SK-N-SH (cell line): ENCODE measurements around the gene PLA2G2F. TPM values are rescaled to one million over a fixed set of nuclear protein-coding genes. Genes with fewer than 3 reads are reported as not detected.

Experiments used
- CTCF ChIA-PET: fragments of 300-600, 350-600 bp; formaldehyde crosslinking; extraction: SDS; loops from one replicate; lab custom pipeline; 2021; lab: Yijun Ruan, JAX
- POLR2A ChIA-PET: fragments of 350-600 bp; sonication (Branson Sonifier 250); formaldehyde crosslinking; extraction: SDS; loops from one replicate; lab custom pipeline; 2020; ENCODE audit warnings: antibody characterized with exemption, inconsistent platforms; lab: Yijun Ruan, JAX
- DNase-seq: peaks from one replicate; pipeline ENCODE4 v3.0.0; 2012
- H2AFZ ChIP-seq: fragments of 200-600 bp; sonication (generic); 2 replicates; pipeline ENCODE4 v1.8.1; 2016; ENCODE audit warnings: antibody characterized with exemption, mild to moderate bottlenecking, low read depth
- H3F3A ChIP-seq: fragments of 200-600 bp; sonication (generic); replicated peaks from 2 replicates; pipeline ENCODE3; 2016; ENCODE audit warnings: antibody characterized with exemption, mild to moderate bottlenecking; ENCODE audit not compliant: insufficient read depth
- H3K27ac ChIP-seq, 2 experiments: fragments of 200-500 bp in 1 of 2; fragments of 200-600 bp in 1 of 2; sonication (Bioruptor generic) in 1 of 2; sonication (generic), shearing (Covaris generic) in 1 of 2; 2 replicates each; pipeline versions ENCODE4 v1.5.1 to v1.6.1; 2014 to 2016; ENCODE audit warnings: low read depth in 2 of 2, inconsistent platforms in 1 of 2, low read length in 1 of 2, mild to moderate bottlenecking in 1 of 2, mixed read lengths in 1 of 2
- H3K27me3 ChIP-seq: fragments of 200-600 bp; sonication (generic), shearing (Covaris generic); 2 replicates; pipeline ENCODE4 v1.6.1; 2016; ENCODE audit warnings: mixed run types; ENCODE audit not compliant: insufficient read depth
- H3K36me3 ChIP-seq, 2 experiments: fragments of 200-500 bp in 1 of 2; fragments of 200-600 bp in 1 of 2; sonication (Bioruptor generic) in 1 of 2; sonication (generic) in 1 of 2; replicated peaks in 1 of 2; 2 replicates each; pipeline versions ENCODE3 to v1.5.1; 2014 to 2016; ENCODE audit warnings: low read length in 1 of 2, mild to moderate bottlenecking in 1 of 2; ENCODE audit not compliant: insufficient read depth in 2 of 2, control insufficient read depth in 1 of 2
- H3K4me1 ChIP-seq, 2 experiments: fragments of 200-500 bp in 1 of 2; fragments of 200-600 bp in 1 of 2; sonication (Bioruptor generic) in 1 of 2; sonication (generic), shearing (Covaris generic) in 1 of 2; 2 replicates each; pipeline versions ENCODE4 v1.5.1 to v1.6.1; 2014 to 2016; ENCODE audit warnings: low read depth in 1 of 2, low read length in 1 of 2, mixed run types in 1 of 2; ENCODE audit not compliant: insufficient read depth in 2 of 2, control insufficient read depth in 1 of 2
- H3K4me2 ChIP-seq: fragments of 200-600 bp; sonication (generic), shearing (Covaris generic); 2 replicates; pipeline ENCODE4 v1.6.1; 2017; ENCODE audit warnings: mixed run types
- H3K4me3 ChIP-seq, 2 experiments: fragments of 200-500 bp in 1 of 2; fragments of 200-600 bp in 1 of 2; sonication (Bioruptor generic) in 1 of 2; sonication (generic), shearing (Covaris generic) in 1 of 2; 2 replicates each; pipeline versions ENCODE4 v1.5.1 to v1.8.1; 2014 to 2016; ENCODE audit warnings: low read depth in 2 of 2, inconsistent platforms in 1 of 2, low read length in 1 of 2, mild to moderate bottlenecking in 1 of 2, mixed read lengths in 1 of 2, moderate library complexity in 1 of 2
- H3K79me2 ChIP-seq: fragments of 200-600 bp; sonication (generic); 2 replicates; pipeline ENCODE4 v1.8.1; 2017; ENCODE audit warnings: mild to moderate bottlenecking; ENCODE audit not compliant: insufficient read depth
- H3K9ac ChIP-seq: fragments of 200-600 bp; sonication (generic); 2 replicates; pipeline ENCODE4 v1.6.1; 2017; ENCODE audit warnings: mixed run types
- H3K9me2 ChIP-seq: fragments of 200-600 bp; sonication (generic); 2 replicates; pipeline ENCODE4 v1.6.1; 2017; ENCODE audit warnings: mixed run types
- H3K9me3 ChIP-seq: fragments of 200-600 bp; sonication (generic); 2 replicates; pipeline ENCODE4 v1.6.1; 2017; ENCODE audit warnings: mixed run types, mild to moderate bottlenecking, moderate library complexity
- H4K20me1 ChIP-seq: fragments of 200-600 bp; sonication (generic); 2 replicates; pipeline ENCODE4 v1.6.1; 2017; ENCODE audit warnings: mild to moderate bottlenecking, mixed run types; ENCODE audit not compliant: insufficient read depth
- CHD2 ChIP-seq: fragments of 150-350 bp; IDR thresholded peaks from 2 replicates; pipeline ENCODE4 v1.6.1; 2018; ENCODE audit warnings: low read length; ENCODE audit not compliant: partially characterized antibody
- ELF1 ChIP-seq: IDR thresholded peaks from 2 replicates; pipeline ENCODE4 v1.4.0; 2012
- FOSL2 ChIP-seq: IDR thresholded peaks from 2 replicates; pipeline ENCODE4 v1.4.0; 2012; ENCODE audit warnings: low read depth, mild to moderate bottlenecking, moderate library complexity, borderline replicate concordance
- FOXJ3 ChIP-seq: sonication (generic); formaldehyde crosslinking; IDR thresholded peaks from 2 replicates; pipeline ENCODE4 v1.5.1; 2020; ENCODE audit warnings: mild to moderate bottlenecking, missing genetic modification reagents
- MEF2A ChIP-seq: IDR thresholded peaks from 2 replicates; pipeline ENCODE4 v1.4.0; 2012; ENCODE audit warnings: low read depth, borderline replicate concordance
- RCOR1 ChIP-seq: fragments of 150-350 bp; IDR thresholded peaks from 2 replicates; pipeline ENCODE4 v1.6.1; 2017; ENCODE audit warnings: antibody characterized with exemption, low read length
- RXRA ChIP-seq: IDR thresholded peaks from 2 replicates; pipeline ENCODE4 v1.4.0; 2012; ENCODE audit warnings: low read depth, mild to moderate bottlenecking, borderline replicate concordance
- YY1 ChIP-seq: IDR thresholded peaks from 2 replicates; pipeline ENCODE4 v1.4.0; 2012; ENCODE audit warnings: low read depth, mild to moderate bottlenecking
- WGBS: methylation state at CpG from one replicate; pipeline ENCODE4 v1.1.6; 2017; ENCODE audit warnings: low lambda C conversion rate; 5-methylcytosine and 5-hydroxymethylcytosine counted together
- polyA plus RNA-seq, 3 experiments: library from polyadenylated mRNA; depleted of rRNA; stranded (reverse); fragments of >200 nt; gene quantifications; 2 replicates each; pipeline ENCODE4 v1.2.3, GENCODE V29; 2012

PLA2G2F gene
- polyA plus RNA-seq, 1 of the 3 experiments (the other 2 are of a cell fraction), result not detected

DNA sequence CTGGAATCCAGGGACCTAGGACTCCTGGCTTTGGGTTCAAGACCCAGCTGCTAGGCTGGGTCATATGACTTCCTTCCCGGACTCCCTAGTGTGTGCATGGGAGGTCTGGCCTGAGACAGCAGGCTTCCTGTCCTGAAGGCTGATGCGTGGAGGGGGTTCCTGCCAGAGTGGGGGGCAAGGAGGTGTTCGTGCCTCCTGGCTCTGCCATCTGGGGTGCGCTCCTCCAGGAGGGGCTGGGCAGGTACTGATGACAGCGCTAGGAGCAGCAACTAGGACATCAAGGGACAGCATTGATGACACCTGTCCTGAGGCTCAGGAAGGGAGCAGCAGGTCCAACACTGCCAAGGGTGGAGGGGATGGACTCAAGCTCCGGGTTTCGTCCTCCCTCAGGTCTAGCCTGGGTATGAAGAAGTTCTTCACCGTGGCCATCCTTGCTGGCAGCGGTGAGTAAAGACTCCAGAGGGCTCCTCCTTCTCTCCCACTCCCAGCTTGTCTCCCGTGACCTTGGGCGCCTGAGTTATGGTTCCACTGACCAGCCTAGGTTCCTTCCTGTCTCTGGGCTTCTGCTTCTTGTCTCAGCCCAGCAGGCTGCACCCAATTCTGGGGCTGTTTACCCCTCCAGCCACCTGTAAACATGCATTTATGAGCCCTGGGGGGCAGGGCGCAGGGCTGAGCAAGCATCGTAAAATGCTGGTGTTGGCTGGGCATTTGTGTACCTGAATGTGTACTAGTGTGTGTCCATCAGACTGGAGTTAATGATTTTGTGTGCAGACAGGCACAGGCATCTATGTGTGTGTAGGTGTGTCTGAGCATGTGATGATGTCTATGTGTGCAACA, 871 bp downstream of the PLA2G2F start:
- Histone ChIP-seq H3K27me3 (no peaks in the 10 kb centered on the region; the same call in 1 of the 2 replicates), H3K4me2 (no peak overlapping the region), H3K36me3 (no peaks in the 10 kb centered on the region), H3K4me3 (no peak overlapping the region), H3K9me3 (no peaks in the 10 kb centered on the region), H2AFZ (no peak overlapping the region), H3K27ac (no peak overlapping the region), H3K4me1 (no peaks in the 10 kb centered on the region), H3K9ac (no peak overlapping the region), H3F3A (no peaks in the 10 kb centered on the region), H3K79me2 (no peaks in the 10 kb centered on the region), H3K9me2 (no peaks in the 10 kb centered on the region), H4K20me1 (no peaks in the 10 kb centered on the region)
- POLR2A ChIA-PET, result no interaction called here
- WGBS, result 69% methylated on average over 7 of the region's 13 CpGs
- no peak for DNase-seq
- CTCF ChIA-PET, result interaction anchor here (2.1 kb wide), 1 partner anchor 12 kb away, joined by 9 read pairs; no protein-coding TSS in a partner anchor
- TF ChIP-seq RXRA (no peak), MEF2A (no peak), ELF1 (no peak)

- Histone ChIP-seq H3K4me2 (no peak overlapping the region), H3K4me3 (no peak overlapping the region), H3K9me2 (no peaks in the 10 kb centered on the region), H3K79me2 (no peaks in the 10 kb centered on the region), H3K9me3 (no peaks in the 10 kb centered on the region), H3K27me3 (no peaks in the 10 kb centered on the region; the same call in 1 of the 2 replicates), H2AFZ (no peak overlapping the region), H4K20me1 (no peaks in the 10 kb centered on the region)
- WGBS, result 66% methylated on average over 9 of the region's 9 CpGs
- CTCF ChIA-PET, result interaction anchor here (2.1 kb wide), 1 partner anchor 11 kb away, joined by 9 read pairs; no protein-coding TSS in a partner anchor
- no peak for TF ChIP-seq YY1
- TF ChIP-seq, all 33 proteins: peak for 0
- no peak overlapping the region for H3K9ac ChIP-seq
- H3K36me3 ChIP-seq, result no peaks in the 10 kb centered on the region
- no peak overlapping the region for H3K27ac ChIP-seq
- POLR2A ChIA-PET, result no interaction called here
- H3F3A ChIP-seq, result no peaks in the 10 kb centered on the region
- no peaks in the 10 kb centered on the region for H3K4me1 ChIP-seq
- no peak for DNase-seq
Observed at GRCh38 chr1:20141001-20141400, 1.9 kb downstream of the PLA2G2F start.

DNA sequence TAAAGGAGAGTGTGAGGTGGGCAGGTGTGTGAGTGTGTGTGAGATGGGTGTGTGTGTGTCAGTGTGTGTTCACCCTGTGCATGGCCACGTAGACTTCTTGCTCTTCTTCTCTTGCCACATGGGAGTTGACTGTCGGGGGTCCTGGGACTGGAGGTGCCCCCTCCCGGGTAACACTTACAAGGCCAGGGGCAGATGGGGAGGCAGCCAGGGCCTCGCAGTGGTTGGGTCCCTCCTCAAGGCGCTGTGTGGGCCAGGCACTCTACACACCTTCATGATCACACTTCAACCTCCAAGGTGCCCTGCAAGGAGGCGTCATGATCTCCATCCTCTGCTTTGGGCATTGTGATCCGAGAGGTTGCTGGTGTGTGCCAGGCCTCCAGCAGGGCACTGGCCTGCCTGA, 2.3 kb downstream of the PLA2G2F start:
- no peaks in the 10 kb centered on the region for H3K36me3 ChIP-seq
- H3K4me3 ChIP-seq, result no peak overlapping the region
- no peaks in the 10 kb centered on the region for H3K9me3 ChIP-seq
- H3K27me3 ChIP-seq, result no peaks in the 10 kb centered on the region; the same call in 1 of the 2 replicates
- CTCF ChIA-PET, result no interaction called here
- H3K27ac ChIP-seq, result no peak overlapping the region
- H3F3A ChIP-seq, result no peaks in the 10 kb centered on the region
- H3K4me1 ChIP-seq, result no peaks in the 10 kb centered on the region
- no peaks in the 10 kb centered on the region for H4K20me1 ChIP-seq
- no peak overlapping the region for H2AFZ ChIP-seq
- no peaks in the 10 kb centered on the region for H3K79me2 ChIP-seq
- no peak for DNase-seq
- no peak overlapping the region for H3K9ac ChIP-seq
- POLR2A ChIA-PET, result no interaction called here
- TF ChIP-seq RCOR1 (no peak), FOSL2 (no peak), CHD2 (no peak), FOXJ3 (CRISPR knock-in tag) (no peak)
- H3K9me2 ChIP-seq, result no peaks in the 10 kb centered on the region
- no peak overlapping the region for H3K4me2 ChIP-seq
- 40% methylated on average over 4 of the region's 7 CpGs for WGBS
